CD14-positive monocyte (primary cell): ENCODE measurements around the gene ZG16B. TPM values are rescaled to one million over a fixed set of nuclear protein-coding genes. Genes with fewer than 3 reads are reported as not detected.

Experiments used
- DNase-seq, 3 donors: peaks; one replicate each; pipeline ENCODE4 v3.0.0-alpha.2; 2011 to 2022
- H2AFZ ChIP-seq: 2 replicates; pipeline ENCODE4 v1.6.0; 2012; ENCODE audit warnings: mild to moderate bottlenecking, low read depth, low read length, inconsistent platforms; ENCODE audit not compliant: insufficient read depth, poor library complexity, severe bottlenecking
- H3K27ac ChIP-seq, 2 donors: 1 replicate in 1 of 2; 2 replicates in 1 of 2; pipeline ENCODE4 v1.5.1; 2012 to 2013; ENCODE audit warnings: low read length in 2 of 2, control low read depth in 1 of 2, inconsistent platforms in 1 of 2, low read depth in 1 of 2, mild to moderate bottlenecking in 1 of 2
- H3K27me3 ChIP-seq, 2 donors: one replicate each; pipeline versions ENCODE4 v1.6.0 to v1.6.1; 2011 to 2013; ENCODE audit warnings: low read length in 2 of 2; ENCODE audit not compliant: control insufficient read depth in 2 of 2, insufficient read depth in 2 of 2
- H3K36me3 ChIP-seq, 2 donors: replicated peaks in 1 of 2; 1 replicate in 1 of 2; 2 replicates in 1 of 2; pipeline versions ENCODE4 v1.5.1 to v1.6.1; 2012 to 2013; ENCODE audit warnings: low read length in 2 of 2, control low read depth in 1 of 2, inconsistent platforms in 1 of 2, mild to moderate bottlenecking in 1 of 2; ENCODE audit not compliant: insufficient read depth in 2 of 2, control insufficient read depth in 1 of 2
- H3K4me1 ChIP-seq, 2 donors: 1 replicate in 1 of 2; 2 replicates in 1 of 2; pipeline versions ENCODE4 v1.5.1 to v1.6.1; 2012 to 2013; ENCODE audit warnings: low read length in 2 of 2, control low read depth in 1 of 2, inconsistent platforms in 1 of 2, mild to moderate bottlenecking in 1 of 2, moderate library complexity in 1 of 2; ENCODE audit not compliant: insufficient read depth in 2 of 2, control insufficient read depth in 1 of 2
- H3K4me2 ChIP-seq: replicated peaks from 2 replicates; pipeline ENCODE3; 2012; ENCODE audit warnings: low read length, moderate library complexity, mild to moderate bottlenecking; ENCODE audit not compliant: poor library complexity, severe bottlenecking; ENCODE audit errors: extremely low read depth
- H3K4me3 ChIP-seq, 3 experiments: fragments of 200-600 bp in 1 of 3; sonication (generic) in 1 of 3; replicated peaks in 1 of 3; 1 replicate in 2 of 3; 2 replicates in 1 of 3; pipeline ENCODE4 v1.5.1; 2011 to 2013; ENCODE audit warnings: low read length in 3 of 3, mild to moderate bottlenecking in 3 of 3, control low read depth in 2 of 3, low read depth in 2 of 3, inconsistent platforms in 1 of 3, moderate library complexity in 1 of 3
- H3K79me2 ChIP-seq: 2 replicates; pipeline ENCODE4 v1.6.0; 2012; ENCODE audit warnings: mild to moderate bottlenecking, control low read depth, inconsistent platforms, low read length, moderate library complexity; ENCODE audit not compliant: insufficient read depth
- H3K9ac ChIP-seq: 2 replicates; pipeline ENCODE4 v1.6.0; 2017; ENCODE audit warnings: low read length, mild to moderate bottlenecking; ENCODE audit not compliant: insufficient read depth, poor library complexity, severe bottlenecking
- H3K9me3 ChIP-seq, 2 donors: replicated peaks in 1 of 2; 1 replicate in 1 of 2; 2 replicates in 1 of 2; pipeline versions ENCODE4 v1.5.1 to v1.6.1; 2012 to 2013; ENCODE audit warnings: low read length in 2 of 2, control low read depth in 1 of 2; ENCODE audit not compliant: control insufficient read depth in 1 of 2, insufficient read depth in 1 of 2
- H4K20me1 ChIP-seq: 2 replicates; pipeline ENCODE4 v1.6.0; 2012; ENCODE audit warnings: mild to moderate bottlenecking, low read length, control low read depth, moderate library complexity; ENCODE audit not compliant: insufficient read depth
- H3K27ac Mint-ChIP-seq, 7 donors: one replicate each; pipeline ENCODE4 v1.8.0; 2020; ENCODE audit warnings: mild to moderate bottlenecking in 7 of 7, mixed read lengths in 7 of 7, moderate library complexity in 6 of 7, inconsistent platforms in 2 of 7
- H3K27me3 Mint-ChIP-seq, 3 donors: one replicate each; pipeline ENCODE4 v1.8.0; 2021 to 2022; ENCODE audit warnings: low read depth in 3 of 3, mild to moderate bottlenecking in 3 of 3, mixed read lengths in 3 of 3, moderate library complexity in 3 of 3, inconsistent platforms in 1 of 3
- H3K36me3 Mint-ChIP-seq, 2 donors: one replicate each; pipeline ENCODE4 v1.8.0; 2020; ENCODE audit warnings: mixed read lengths in 2 of 2, inconsistent platforms in 1 of 2, mild to moderate bottlenecking in 1 of 2
- H3K4me1 Mint-ChIP-seq: one replicate; pipeline ENCODE4 v1.8.0; 2020; ENCODE audit warnings: mild to moderate bottlenecking, mixed read lengths
- H3K4me3 Mint-ChIP-seq, 2 donors: one replicate each; pipeline ENCODE4 v1.8.0; 2020; ENCODE audit warnings: mild to moderate bottlenecking in 2 of 2, mixed read lengths in 2 of 2, moderate library complexity in 1 of 2
- H3K9me3 Mint-ChIP-seq, 7 donors: one replicate each; pipeline ENCODE4 v1.8.0; 2020 to 2022; ENCODE audit warnings: mixed read lengths in 7 of 7, mild to moderate bottlenecking in 6 of 7, moderate library complexity in 6 of 7, inconsistent platforms in 2 of 7
- WGBS: methylation state at CpG from one replicate; pipeline ENCODE4 v1.1.5; 2013; ENCODE audit warnings: missing lambda C conversion rate; ENCODE audit not compliant: insufficient coverage; 5-methylcytosine and 5-hydroxymethylcytosine counted together
- intact Hi-C, 2 donors: fragments of 100-400 bp; cut with micrococcal nuclease; formaldehyde crosslinking; loops; one replicate each; pipeline versions ENCODE4 v1.15.0 to v1.15.1; 2023
- polyA plus RNA-seq, 3 donors: library from polyadenylated mRNA; depleted of rRNA in 1 of 3; unstranded in 2 of 3; stranded (reverse) in 1 of 3; fragments of 300-500 nt in 2 of 3; fragments of >200 nt in 1 of 3; fragmentation: Illumina TruSeq in 2 of 3; gene quantifications; 1 replicate in 2 of 3; 2 replicates in 1 of 3; pipeline ENCODE4 v1.2.3, GENCODE V29; 2012 to 2021
- TF ChIP-seq, protein P1 (sequence below): fragments of 200-600 bp; IDR thresholded peaks from one replicate; pipeline ENCODE4 v1.8.0; 2022; ENCODE audit warnings: antibody characterized with exemption, mild to moderate bottlenecking

The ZG16B gene
- polyA plus RNA-seq, 3 donors, result 6.8 to 12.9 (median 11.0) TPM

DNA sequence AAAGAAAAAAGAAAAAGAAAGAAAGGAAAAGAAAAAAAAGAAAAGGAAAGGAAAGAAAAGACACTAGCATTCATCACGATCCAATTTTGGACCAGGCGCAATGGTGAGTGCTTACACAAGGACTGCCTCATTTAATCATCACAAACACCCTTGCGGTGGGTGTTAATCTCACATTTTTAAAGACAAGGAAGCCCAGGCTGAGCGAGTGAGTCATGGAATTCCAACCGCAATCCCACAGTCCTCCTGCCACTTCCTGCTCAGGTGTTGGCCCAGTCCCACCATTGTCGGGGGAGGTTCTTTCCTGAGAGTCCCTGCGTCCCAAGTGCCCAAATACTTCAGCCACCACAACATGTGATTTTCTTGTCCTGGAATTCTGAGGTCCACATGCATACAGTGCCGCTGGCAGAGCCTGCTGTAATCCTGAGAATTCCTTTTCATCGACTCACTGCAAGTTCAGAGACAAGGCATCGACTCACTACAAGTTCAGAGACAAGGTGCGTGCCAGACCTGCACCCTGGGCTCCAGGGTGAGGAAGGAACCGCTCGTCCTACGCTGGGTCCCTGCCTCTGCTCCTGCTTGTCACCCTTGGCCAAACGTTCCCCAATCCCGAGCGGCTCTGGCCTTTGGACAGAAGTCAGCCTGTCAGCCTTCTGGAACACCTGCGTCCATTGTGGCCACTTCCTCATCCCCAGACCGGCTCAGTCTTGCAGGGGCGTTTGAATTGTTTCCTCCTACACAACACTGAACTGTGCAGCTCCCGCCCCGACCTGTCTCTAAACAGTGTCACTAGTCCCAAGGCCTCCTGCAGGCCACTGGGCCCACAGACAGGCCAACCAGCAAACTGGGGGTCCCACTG lies 5.8 kb downstream of the ZG16B start:
- Histone ChIP-seq H3K4me3 (no peak overlapping the region), H3K36me3 (no peaks in the 10 kb centered on the region), H3K4me2 (no peak overlapping the region), H3K79me2 (no peaks in the 10 kb centered on the region), H3K9ac (no peak overlapping the region), H4K20me1 (no peaks in the 10 kb centered on the region), H3K27ac (no peak overlapping the region), H3K27me3 (no peaks in the 10 kb centered on the region), H2AFZ (no peak overlapping the region), H3K4me1 (peaks cover 0 to under 1% of the 10 kb centered on the region in 2 donors), H3K9me3 (peaks cover 0 to 4% of the 10 kb centered on the region in 2 donors)
- Mint-ChIP-seq H3K36me3 (no peaks in the 10 kb centered on the region), H3K27me3 (peaks cover 8 to 15% (median 14%) of the 10 kb centered on the region in 3 donors), H3K4me3 (peak overlapping the region in 1 of 2 donors; percentile 1), H3K9me3 (peaks cover 1 to 10% (median 6%) of the 10 kb centered on the region in 7 donors), H3K4me1 (peaks cover 3% of the 10 kb centered on the region), H3K27ac (peak overlapping the region in 1 of 7 donors; percentile 8)
- 50% methylated on average over 17 of the region's 22 CpGs for WGBS
- no peak for DNase-seq
- TF ChIP-seq, protein P1, sequence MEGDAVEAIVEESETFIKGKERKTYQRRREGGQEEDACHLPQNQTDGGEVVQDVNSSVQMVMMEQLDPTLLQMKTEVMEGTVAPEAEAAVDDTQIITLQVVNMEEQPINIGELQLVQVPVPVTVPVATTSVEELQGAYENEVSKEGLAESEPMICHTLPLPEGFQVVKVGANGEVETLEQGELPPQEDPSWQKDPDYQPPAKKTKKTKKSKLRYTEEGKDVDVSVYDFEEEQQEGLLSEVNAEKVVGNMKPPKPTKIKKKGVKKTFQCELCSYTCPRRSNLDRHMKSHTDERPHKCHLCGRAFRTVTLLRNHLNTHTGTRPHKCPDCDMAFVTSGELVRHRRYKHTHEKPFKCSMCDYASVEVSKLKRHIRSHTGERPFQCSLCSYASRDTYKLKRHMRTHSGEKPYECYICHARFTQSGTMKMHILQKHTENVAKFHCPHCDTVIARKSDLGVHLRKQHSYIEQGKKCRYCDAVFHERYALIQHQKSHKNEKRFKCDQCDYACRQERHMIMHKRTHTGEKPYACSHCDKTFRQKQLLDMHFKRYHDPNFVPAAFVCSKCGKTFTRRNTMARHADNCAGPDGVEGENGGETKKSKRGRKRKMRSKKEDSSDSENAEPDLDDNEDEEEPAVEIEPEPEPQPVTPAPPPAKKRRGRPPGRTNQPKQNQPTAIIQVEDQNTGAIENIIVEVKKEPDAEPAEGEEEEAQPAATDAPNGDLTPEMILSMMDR, result no peak
- intact Hi-C loops, result loop anchor here in 1 of 2 donors (5.0 kb wide), 2 partner anchors 36 to 86 kb away; no protein-coding TSS in a partner anchor

DNA sequence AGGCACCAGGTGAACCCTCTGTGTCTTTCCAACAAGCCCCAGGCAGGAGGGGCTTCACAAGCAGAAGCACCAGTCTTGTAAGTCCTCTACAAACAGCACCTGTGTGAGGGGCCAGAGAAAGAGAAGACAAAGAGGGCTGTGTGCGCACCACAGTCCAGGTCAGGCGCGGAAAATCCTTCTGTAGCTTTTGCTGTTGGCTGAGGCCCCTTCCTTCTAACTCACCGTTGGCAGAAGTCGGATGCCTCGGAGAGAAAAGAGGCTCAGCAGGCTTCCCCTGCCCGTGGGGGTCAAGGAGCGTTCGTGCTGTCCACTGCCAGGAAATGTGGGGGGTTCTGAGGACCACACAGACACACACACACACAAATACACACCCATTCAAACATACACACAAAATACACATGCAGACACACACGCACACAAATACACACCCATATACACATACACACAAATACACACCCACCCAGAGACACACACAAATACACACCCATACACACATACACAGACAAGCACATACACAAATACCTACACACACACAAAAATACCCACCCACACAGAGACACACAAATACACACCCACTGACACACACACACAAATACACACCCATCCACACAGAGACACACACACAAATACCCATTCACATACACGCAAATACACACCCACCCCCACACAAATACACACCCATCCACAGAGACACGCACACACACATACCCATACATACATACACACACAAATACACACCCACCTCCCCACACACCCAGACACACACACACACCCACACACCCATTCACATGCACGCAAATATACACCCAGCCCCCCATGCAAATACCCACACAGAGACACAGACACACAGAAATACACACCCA lies 6.8 kb downstream of the ZG16B start:
- Histone ChIP-seq H3K27ac (no peak overlapping the region), H4K20me1 (no peaks in the 10 kb centered on the region), H3K4me3 (no peak overlapping the region), H3K27me3 (no peaks in the 10 kb centered on the region), H3K4me1 (peaks cover 4% of the 10 kb centered on the region in 2 donors), H3K9me3 (no peaks in the 10 kb centered on the region), H3K9ac (no peak overlapping the region), H3K79me2 (no peaks in the 10 kb centered on the region), H3K36me3 (no peaks in the 10 kb centered on the region), H2AFZ (no peak overlapping the region), H3K4me2 (no peak overlapping the region)
- Mint-ChIP-seq H3K27ac (peak overlapping the region in 1 of 7 donors; percentile 1), H3K36me3 (no peaks in the 10 kb centered on the region), H3K4me3 (peak overlapping the region in 1 of 2 donors; percentile 22), H3K27me3 (peaks cover 8 to 15% (median 12%) of the 10 kb centered on the region in 3 donors), H3K4me1 (peaks cover 10% of the 10 kb centered on the region), H3K9me3 (peaks cover 1 to 6% (median 4%) of the 10 kb centered on the region in 7 donors)
- DNase-seq, result no peak
- WGBS, result 92% methylated on average over 9 of the region's 13 CpGs
- TF ChIP-seq, protein P1, result no peak
- intact Hi-C loops, result loop anchor here in 1 of 2 donors (5.0 kb wide), 2 partner anchors 35 to 85 kb away; no protein-coding TSS in a partner anchor
